AG09319 (cell line): ENCODE measurements around the gene GART.

Experiments used
- DNase-seq: peaks from one replicate; pipeline ENCODE4 v3.0.0-alpha.2; 2010; ENCODE audit warnings: low read depth; ENCODE audit errors: extremely low read depth
- TF ChIP-seq, protein P1 (sequence below): IDR thresholded peaks from 2 replicates; pipeline ENCODE4 v1.5.1; 2011; ENCODE audit warnings: low read depth, mild to moderate bottlenecking, inconsistent platforms, low read length, moderate library complexity

GART gene

GRCh38 chr21:33537212-33537611 lies 4.7 kb downstream of the GART start:
- TF ChIP-seq, protein P1, sequence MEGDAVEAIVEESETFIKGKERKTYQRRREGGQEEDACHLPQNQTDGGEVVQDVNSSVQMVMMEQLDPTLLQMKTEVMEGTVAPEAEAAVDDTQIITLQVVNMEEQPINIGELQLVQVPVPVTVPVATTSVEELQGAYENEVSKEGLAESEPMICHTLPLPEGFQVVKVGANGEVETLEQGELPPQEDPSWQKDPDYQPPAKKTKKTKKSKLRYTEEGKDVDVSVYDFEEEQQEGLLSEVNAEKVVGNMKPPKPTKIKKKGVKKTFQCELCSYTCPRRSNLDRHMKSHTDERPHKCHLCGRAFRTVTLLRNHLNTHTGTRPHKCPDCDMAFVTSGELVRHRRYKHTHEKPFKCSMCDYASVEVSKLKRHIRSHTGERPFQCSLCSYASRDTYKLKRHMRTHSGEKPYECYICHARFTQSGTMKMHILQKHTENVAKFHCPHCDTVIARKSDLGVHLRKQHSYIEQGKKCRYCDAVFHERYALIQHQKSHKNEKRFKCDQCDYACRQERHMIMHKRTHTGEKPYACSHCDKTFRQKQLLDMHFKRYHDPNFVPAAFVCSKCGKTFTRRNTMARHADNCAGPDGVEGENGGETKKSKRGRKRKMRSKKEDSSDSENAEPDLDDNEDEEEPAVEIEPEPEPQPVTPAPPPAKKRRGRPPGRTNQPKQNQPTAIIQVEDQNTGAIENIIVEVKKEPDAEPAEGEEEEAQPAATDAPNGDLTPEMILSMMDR: no peak
- DNase-seq: no peak

DNA sequence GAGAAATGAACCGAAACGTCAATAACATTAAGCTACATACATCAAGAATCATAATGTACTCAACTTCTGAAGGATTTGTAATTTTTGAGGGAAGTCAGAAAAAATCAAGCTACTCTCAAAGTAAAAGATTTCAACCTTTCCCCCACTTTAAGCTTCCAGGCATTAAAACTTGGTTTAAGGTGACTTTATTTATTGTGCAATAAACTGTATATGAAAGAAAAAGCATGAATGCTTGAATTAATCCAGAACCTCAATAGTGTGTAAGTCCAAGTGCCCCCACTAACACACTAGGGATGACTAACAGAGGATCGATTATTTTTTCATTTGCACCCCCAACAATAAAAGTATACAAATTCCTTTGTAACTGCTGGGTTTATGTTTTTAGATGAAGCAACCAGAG lies 10.9 kb downstream of the GART start:
- no peak for DNase-seq
- TF ChIP-seq, protein P1: no peak

- DNase-seq: no peak
- TF ChIP-seq, protein P1: no peak
Observed at GRCh38 chr21:33522953-33523349, 19.0 kb downstream of the GART start.

GRCh38 chr21:33522297-33522952 lies 19.5 kb downstream of the GART start:
- TF ChIP-seq, protein P1: no peak
- DNase-seq: no peak

GRCh38 chr21:33518899-33519298 lies 23.0 kb downstream of the GART start:
- DNase-seq: no peak
- TF ChIP-seq, protein P1: no peak

DNA sequence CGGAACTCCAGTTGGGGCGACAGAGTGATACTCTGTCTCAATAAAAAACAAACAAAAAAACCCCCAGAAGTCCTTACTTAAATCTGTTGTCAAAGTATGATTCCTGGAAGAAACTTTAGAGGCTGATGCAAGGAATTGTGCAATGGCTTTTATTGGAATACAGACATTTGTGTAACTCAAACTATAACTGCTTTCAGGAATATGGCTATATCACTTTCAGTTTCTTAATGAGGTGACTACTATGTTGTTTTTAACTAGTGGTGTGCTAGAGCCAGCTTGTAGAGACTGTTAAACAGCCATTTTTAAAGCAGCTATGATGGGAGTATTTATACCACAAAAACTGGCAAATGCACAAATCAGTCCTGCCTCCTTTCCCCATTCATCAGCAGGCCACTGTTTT lies 27.7 kb downstream of the GART start:
- TF ChIP-seq, protein P1: no peak

DNA sequence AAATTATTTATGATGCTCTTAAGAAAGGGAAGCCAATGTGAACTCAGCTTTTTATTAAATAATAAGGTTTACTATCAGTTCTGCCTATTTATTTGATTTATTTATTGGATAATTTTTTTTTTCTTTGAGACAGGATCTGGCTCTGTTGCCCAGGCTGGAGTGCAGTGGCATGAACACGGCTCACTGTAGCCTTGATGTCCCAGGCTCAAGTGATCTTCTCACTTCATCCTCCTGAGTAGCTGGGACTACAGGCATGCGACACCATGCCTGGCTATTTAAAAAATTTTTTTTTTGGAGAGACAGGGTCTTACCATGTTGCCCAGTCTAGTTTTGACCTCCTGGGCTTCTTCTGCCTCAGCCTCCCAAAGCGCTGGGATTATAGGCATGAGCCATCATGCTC lies 29.4 kb downstream of the GART start:
- TF ChIP-seq, protein P1: no peak
- DNase-seq: no peak

More for the DNA sequence above, 27.7 kb downstream of the GART start:
- peak; percentile 32 for DNase-seq
